NOMO-1 treated with DMSO at 0.1 percent for 48 hours (cell line): Measurements from ENCODE around the gene GJA3.

Source experiments
- DNase-seq: peaks from one replicate; lab custom pipeline; 2025; ENCODE audit not compliant: unreplicated experiment; lab: John Stamatoyannopoulos, UW

GJA3 gene

DNA sequence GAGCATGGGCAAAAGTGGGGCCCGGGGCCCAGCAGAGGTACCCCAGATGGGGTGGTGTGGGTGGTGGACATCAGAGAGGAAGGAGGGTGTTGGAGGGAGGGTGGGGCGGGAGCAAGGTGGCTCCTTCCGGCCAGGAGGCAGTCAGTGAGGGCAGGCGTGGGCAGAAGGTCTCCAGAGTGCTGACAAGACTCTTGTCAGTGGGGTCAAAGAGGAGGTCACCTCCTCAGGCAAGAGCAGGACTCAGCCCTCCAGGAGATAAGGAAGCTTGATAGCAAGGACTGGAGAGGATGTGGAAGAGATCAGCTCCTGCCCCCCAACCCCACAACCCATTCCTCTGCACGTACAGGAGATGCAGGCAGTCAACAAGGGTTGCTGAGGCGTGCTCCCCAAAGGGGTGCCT is 9.8 kb downstream of the GJA3 start:
- DNase-seq = no peak

DNA sequence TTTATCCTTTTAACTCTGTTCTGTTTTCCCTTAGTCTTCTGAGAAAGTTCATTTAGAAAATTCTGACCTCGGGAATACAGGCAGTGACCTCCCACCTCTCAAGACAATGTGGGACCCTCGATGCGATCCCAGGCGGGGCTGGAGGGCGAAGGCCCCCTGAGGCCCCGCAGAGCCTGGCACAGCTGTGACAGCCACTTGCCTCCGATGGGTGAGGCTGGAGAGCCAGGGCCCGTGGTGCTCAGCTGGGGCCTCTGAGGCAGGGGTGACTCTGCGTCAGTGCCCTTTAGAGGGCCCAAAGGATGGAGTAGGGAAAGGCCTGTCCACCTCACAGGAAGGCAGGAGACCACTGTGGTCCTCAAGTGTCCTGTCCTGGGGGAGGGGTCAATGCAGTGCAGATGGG is 10.3 kb downstream of the GJA3 start:
- no peak for DNase-seq

DNA sequence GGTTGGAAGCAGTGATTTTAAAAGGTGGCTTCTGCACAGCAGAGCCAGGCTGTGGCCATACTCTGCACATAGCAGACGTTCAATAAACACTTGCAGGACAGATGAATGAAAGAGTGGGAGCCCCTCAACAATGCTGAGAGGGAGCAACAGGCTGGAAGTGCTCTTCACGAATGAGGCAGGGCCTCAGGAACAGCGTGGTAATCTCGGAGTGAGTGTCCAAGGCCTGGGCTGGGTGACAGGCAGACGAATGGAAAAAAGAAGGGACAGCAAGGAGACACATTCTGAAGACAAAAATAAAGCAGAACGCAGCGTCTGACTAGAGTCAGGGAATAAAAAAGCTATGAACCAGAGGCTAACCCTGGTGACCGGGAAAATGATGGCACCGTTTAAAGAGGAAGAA is 11.1 kb downstream of the GJA3 start:
- no peak for DNase-seq

DNA sequence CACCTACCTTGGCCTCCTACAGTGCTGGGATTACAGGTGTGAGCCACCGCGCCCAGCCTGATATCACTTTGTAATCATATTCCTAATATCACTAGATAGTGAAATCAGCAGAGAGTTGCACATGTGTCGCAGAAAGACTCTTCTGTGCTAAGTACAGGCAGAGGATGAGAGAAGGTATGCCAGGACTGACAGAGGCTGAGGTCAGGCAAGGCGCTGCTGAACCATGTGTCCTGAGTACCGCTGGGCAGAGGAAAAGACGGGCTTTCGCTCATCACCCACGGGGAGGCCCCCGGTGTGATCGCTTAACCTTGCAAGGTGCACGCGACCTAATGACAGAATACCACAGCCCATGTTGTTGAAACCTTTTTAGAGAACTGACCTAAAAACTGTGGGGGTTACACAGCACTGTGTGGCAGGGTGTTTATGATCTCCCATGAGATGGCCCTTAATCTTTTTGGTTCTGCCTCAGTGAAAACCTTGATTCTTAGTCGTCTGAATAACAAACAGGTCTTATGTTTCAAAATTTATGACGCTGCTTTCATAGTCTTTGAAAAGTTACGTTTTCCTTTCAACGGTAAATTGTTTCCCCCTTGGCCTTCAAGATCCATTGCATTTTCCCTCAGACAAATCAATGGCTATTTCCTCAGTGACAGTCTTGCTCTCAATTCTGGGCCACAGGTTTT is 12.2 kb downstream of the GJA3 start:
- no peak for DNase-seq

DNA sequence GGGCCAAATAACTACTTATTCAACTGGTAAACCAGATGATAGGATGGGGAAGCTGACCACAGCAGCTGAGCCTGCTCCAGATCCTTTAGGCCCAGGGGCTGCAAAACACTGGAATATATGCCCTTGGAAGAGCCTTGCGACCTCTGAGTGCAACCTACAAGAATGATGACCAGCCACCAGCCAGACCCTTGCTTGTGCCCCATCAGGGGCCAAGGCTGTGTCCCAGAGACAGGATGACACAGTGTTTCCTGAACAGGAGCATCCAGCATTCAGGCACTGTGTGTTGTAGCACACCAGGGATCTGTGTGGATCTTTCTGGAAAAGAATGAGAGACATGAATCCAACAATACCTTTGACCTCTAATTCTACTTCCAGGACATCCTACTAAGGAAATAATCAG is 14.5 kb downstream of the GJA3 start:
- DNase-seq = no peak

DNA sequence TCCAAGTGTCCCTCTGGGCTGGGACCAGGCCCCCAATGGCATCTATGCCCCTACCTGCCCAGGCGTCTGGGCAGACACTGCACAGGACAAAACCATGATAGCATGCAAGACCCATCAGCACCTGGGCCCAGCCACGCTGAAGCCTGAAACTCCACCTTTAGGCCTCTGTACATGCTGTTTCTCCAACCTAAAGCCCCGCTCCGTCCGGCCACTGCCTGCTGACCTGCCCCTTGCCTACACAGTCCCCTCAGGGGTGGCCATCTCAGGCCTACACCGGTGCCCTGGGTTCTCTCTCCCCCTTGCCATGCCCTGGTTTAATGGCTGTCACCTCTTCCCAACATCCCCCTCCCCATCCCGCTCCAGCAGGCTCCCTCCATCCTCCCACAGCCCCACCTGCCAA is 15.3 kb downstream of the GJA3 start:
- DNase-seq = no peak

DNA sequence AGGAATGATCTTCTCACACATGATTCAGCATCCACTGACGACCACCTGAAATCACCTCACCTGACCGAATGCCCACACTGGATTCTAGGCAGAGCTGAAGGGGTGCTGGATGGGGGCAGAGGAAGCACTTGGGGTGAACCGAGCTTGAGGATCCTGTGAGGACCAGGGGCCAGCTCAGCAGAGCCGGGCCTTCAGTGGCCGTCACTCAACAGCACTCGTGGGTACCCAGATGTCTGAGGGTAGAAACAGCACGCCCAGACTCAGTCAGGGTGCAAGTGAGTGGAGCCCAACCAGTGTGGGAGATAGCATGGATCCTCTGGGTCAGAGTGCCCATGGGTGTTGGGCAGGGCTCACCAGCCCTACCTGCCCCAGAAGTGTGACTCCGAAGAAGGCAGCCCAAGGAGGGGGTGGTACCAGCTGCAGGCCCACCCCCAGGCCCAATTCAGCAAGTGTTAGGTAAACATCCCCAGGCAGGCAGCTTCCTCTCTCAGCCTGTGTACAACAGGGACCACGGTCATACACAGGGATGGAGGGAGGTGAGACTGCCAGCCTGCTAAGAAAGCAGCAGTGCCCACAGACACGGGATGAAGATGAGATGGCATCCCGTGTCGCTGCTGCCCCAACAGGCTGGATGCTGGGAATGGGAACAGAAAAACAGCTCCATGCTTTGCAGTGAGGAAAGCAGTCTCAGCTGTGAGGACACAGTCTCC is 16.6 kb downstream of the GJA3 start:
- no peak for DNase-seq

DNA sequence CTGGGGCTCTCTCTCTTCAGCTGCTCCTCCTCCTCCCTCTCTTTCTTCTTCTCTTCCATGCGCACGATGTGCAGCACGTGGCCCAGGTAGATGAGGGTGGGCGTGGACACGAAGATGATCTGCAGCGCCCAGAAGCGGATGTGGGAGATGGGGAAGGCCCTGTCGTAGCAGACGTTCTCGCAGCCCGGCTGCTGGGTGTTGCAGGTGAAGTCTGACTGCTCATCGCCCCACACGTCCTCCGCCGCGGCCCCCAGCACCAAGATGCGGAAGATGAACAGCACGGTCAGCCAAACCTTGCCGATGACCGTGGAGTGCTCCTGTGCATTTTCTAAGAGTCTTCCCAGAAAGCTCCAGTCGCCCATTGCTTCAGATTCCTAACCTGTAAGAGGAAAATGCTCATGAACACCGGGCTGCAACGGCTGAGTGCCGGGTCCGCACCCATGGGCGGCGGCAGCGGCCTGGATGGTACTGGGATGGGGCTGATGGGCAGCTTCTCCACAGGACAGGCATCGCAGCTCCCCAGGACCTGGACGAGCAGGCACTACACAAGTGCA is 17.8 kb downstream of the GJA3 start:
- no peak for DNase-seq

DNA sequence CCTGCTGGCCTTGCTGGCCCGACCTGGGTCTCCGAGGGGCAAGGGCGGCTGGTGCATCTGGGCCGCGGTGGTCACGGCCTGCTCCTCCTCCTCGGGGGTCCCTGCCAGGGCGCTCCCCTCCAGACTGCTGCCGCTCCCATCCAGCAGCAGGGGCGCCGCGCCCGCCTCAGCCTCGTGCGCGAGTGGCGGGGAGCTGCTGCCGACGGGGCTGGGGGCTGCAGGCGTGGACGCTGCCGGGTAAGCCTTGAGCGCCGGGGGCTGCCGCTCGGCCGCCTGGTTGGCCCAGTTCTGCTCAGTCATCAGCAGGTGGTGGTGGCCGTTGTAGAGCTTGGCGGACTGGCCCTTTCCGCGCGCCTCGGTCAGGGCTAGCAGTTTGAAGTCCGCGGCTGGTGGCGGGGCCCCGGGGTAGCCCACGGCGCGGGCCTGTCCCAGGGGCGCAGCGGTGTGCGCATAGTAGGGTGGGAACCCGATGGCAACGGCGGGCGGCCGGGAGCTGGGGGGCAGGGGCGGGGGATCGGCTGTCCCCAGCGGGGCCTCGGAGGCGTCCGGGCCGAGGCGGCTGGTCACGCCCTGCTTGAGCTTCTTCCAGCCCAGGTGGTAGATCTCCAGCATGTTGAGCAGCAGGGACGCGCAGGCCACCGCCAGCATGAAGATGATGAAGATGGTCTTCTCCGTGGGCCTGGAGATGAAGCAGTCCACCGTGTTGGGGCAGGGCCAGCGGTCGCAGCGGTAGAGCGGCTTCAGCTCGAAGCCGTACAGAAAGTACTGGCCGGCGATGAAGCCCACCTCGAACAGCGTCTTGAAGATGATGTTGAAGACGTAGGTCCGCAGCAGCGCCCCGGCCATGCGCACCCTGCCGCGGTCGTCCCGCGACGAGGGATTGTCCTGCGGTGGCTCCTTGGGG is 18.6 kb downstream of the GJA3 start:
- no peak for DNase-seq

DNA sequence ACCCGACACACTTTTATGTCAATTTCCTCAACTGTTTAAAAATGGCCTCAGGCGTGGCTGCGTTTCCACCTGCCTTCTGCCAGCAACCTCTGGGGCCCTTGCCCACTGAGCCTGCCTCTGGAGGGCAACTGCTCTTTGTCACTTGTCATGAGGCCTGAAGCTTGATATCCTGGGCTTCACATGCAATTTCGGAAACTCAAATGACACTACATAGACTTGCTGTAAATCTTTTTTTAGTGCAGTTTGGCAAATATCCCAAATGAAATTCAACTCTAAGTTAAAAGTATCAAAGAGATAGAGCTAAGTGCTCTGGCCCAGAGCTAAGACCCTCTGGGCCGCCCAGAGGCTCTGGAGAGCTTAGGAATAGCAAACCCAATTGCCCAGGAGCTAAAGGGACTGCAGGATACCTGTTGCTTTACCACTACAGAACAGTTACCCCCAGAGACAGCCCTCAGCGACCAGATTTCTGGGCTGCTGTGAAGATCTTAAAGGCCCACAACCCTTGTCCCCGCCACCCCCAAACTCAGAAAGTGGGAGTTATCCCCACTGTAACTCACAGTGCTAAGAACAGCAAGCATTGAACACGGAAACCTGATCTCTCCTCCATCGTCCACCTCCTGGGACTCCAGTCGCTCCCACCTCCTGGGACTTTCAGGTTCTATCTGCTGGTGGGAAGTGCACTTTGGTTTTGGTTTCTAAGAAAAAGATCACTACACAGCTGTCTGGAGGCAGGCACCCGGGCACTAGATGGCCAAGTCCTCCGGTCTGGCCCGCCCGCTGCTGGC is 19.4 kb downstream of the GJA3 start:
- no peak for DNase-seq

DNA sequence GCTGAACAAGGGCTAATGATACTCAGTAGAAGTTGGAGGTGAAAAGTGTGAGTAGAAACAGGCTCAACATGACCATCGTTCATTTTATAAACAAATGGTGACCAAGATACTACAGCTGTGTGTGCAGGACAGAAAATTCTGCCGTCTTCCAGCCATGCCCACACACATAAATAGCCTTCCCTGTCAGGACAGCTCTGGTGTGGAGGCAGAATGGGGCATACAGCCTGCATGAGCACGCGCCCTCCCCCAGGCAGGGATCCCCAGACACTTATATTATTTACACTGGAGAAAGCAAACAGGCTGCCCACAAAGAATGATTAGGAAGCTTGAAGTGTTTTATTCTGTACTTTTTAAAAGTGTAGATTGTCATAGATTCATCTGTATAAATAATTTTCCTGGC is 20.4 kb downstream of the GJA3 start:
- no peak for DNase-seq

DNA sequence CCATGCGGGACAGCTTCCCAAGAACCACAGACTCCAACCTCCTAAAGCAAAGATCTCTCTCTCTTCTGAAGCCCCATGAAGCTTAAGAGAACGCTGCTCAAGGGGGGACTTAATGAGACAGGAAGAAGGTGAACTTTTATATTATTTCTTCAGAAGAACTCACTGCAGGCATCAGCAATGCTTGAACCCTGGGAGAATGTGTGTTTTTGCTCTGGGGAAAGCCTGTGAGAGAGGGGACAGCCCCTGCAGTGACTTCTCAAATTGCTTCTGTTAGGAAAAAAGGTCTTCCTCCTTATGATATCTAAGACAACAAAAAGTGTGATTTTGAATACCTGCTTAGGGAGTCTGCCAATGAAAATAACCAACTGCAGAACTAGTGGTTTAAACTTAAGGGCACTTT is 23.0 kb downstream of the GJA3 start:
- DNase-seq = no peak

DNA sequence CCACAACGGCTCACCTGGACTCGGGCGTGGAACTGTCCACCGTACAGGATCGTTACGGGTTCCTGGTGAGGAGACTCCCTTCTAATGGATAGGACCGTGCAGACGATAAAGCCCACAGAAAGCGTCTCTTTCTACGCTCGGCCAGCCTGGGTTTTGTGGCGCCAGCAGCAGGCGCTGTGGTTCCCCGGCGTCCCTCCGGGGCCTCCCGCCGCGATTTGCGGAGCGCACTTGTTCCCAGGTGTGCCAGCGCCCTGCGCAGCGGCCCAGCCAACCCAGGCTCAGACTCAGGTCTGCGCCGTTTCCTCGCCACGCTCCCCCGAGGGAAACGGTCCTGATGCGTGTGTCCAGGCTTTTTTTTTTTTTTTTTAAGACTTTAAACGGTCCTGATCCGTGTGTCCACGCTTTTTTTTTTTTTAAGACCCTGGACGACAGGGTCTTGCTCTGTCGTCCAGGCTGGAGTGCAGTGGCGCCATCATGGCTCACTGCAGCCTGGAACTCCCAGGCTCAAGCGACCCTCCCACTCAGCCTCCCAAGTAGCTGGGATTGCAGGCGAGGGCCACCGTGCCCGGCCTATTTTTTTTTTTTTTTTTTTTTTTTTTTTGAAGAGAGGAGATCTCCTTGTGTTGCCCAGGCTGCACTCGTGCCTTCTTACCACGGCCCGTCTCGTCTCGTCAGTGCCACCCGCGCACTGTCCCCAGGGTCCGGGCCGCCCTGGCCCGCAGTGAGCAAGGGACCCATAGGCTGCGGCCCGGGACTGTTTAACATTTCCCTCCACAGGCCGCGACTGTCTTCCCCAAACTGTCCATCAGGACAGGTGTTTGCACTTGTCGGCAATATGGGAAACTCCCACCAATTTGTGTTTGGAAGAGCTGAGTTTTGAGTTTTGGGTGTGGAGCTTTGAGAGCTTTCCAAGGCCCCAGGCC is 23.8 kb downstream of the GJA3 start:
- DNase-seq = peak; percentile 40

DNA sequence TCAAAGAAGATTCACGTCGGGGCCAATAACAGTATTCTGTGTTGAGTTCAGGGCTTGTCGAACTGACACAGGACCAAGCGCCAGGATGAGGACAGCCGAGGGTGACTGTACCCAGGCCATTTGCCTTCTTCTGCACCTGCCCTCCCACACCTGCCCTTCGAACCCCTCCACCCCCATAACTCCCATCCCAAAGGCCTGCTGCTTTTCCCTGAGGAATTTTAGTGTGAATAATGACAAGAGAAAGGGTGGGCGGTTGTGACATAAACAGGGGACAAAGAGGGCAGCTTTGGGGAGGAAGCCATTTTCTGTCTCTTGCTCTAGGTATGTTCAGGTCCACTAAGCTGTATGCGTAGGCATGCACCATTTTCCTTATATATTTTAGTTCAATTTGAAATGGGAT is 26.1 kb downstream of the GJA3 start:
- no peak for DNase-seq

DNA sequence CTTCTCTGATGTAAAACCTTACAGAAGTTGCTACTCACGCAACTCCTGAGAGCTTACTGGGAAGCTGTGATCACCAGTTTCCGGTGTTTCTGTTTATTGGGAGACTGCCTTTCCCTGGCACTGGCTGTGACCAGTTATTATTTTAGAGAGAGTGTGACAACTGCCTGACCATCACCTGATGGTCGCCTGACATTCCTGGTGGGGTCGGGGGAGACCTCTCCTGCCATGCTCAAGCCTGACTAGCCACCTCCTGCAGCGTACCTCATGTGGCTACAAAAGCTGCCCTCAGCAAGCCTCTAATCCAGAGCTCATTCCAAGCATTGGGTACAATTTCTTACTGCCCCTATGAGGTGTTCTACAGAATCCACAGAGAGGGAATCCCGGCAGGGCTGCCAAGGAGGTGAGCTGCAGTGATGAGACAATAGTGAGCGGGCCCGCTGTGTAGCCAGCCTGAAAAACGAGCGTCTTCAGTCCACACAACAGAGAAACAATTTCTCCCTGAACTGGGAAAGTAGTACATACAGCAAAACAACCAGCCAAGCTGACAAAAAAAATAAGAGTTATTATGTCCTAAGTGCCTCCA is 28.7 kb downstream of the GJA3 start:
- DNase-seq = no peak

DNA sequence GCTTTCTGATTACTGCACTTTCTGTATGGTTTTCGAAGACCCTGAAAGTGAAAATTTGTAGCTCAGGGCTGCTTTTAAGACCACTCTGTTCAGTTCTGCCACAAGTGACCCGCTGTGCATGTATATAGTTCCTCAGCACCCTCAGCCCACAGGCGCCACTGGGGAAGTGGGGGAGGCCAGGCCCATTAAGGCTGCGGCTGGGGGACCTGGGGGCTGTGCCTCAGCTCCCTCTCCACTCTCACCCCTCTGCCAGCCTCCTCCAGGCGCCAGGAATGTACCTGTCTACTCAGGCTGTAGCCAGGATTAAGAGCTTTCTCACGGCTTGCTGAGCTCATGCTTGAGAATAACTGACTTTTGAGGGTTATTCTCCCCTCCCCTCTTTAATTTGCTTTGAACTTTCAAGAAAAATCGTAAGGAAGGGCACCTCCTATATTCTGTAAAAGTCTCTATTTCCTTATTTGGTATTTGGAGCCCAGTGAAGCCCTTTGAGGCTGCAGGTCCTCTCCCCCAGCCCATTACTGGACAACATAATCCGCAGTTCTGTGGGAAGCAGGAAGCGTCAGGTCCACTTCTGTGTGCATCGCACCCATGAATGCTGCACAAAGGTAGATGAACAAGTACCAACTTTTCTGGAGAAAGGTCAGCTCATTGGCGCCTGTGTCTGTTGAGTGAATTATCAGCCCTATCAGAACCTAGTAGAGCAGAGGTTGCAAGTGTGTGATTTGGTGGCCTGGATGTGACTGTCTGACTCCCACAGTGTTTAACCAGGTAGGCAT is 29.6 kb downstream of the GJA3 start:
- no peak for DNase-seq

DNA sequence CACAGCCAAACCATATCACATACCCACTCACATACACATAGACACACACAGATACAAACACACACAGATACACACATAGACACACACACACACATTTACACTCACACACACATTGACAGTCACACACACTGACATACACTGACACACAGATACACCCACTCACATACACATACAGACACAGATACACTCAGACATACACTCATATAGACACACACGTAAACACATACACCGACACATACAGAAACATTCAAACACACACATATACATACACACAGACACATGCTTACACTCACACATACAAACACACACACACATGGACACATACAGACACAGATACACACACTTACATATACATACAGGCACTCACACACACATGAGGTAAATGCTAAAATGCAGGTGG is 30.2 kb downstream of the GJA3 start:
- no peak for DNase-seq

DNA sequence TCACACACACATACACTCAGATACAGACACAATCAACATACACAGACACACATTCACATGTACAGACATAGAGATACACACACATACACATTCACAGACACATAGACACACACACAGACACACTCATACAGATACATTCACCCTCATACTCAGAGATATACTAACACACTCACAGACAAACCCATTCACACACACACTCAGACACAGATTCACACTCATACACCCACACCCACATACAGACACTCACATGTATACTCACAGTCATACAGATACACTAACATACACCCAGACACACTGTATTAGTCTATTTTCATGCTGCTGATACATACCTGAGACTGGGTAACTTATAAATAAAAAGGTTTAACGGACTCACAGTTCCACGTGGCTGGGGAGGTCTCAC is 30.8 kb downstream of the GJA3 start:
- no peak for DNase-seq

DNA sequence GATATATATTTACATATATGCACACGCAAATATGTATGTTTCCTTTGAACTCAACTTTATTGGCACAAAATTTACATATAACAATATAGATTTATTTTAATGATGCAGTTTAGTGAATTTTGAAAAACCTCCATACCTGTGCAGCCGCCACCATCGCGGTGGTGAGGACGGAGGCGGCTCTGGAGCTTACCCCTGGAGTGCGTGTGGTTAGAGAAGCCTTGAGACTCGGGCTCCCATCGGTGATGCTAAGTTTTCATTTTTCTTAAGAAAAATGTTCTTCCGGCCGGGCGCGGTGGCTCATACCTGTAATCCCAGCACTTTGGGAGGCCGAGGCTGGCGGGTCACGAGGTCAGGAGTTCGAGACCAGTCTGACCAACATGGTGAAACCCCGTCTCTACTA is 31.8 kb downstream of the GJA3 start:
- no peak for DNase-seq
